Mesothelial cell of epicardium (in vitro differentiated cells): ENCODE results near the gene TSHZ2. TPM values are rescaled to one million over a fixed set of nuclear protein-coding genes. Genes with fewer than 3 reads are reported as not detected.
A peak's percentile ranks its signal among the peaks of the same experiment; 100 is the strongest.

Experiments
- DNase-seq, 2 experiments: peaks; one replicate each; pipeline ENCODE4 v3.0.0; 2021; ENCODE audit warnings: low spot score in 2 of 2; ENCODE audit not compliant: unreplicated experiment in 2 of 2
- H3K27ac Mint-ChIP-seq: 2 replicates; pipeline ENCODE4 v1.8.0; 2021; ENCODE audit warnings: mixed read lengths
- H3K27me3 Mint-ChIP-seq: 2 replicates; pipeline ENCODE4 v1.8.0; 2021; ENCODE audit warnings: low read depth, mixed read lengths
- H3K36me3 Mint-ChIP-seq: 2 replicates; pipeline ENCODE4 v1.8.0; 2021; ENCODE audit warnings: mixed read lengths
- H3K4me1 Mint-ChIP-seq: 2 replicates; pipeline ENCODE4 v1.8.0; 2021; ENCODE audit warnings: mixed read lengths
- H3K4me3 Mint-ChIP-seq: 2 replicates; pipeline ENCODE4 v1.8.0; 2021; ENCODE audit warnings: mild to moderate bottlenecking, moderate library complexity, mixed read lengths
- H3K9me3 Mint-ChIP-seq: 2 replicates; pipeline ENCODE4 v1.8.0; 2021; ENCODE audit warnings: mixed read lengths
- total RNA-seq: library from RNA; stranded (reverse); gene quantifications from 3 replicates; pipeline ENCODE4 v1.2.1, GENCODE V29; 2021
- TF ChIP-seq, protein P1 (sequence below): fragments of 200-600 bp; sonication (generic); IDR thresholded peaks from one replicate; pipeline ENCODE4 v1.5.0; 2021; ENCODE audit warnings: antibody characterized with exemption; ENCODE audit not compliant: unreplicated experiment

The TSHZ2 gene
- total RNA-seq, 1 donor from 2014 or later: 28.8 TPM

DNA sequence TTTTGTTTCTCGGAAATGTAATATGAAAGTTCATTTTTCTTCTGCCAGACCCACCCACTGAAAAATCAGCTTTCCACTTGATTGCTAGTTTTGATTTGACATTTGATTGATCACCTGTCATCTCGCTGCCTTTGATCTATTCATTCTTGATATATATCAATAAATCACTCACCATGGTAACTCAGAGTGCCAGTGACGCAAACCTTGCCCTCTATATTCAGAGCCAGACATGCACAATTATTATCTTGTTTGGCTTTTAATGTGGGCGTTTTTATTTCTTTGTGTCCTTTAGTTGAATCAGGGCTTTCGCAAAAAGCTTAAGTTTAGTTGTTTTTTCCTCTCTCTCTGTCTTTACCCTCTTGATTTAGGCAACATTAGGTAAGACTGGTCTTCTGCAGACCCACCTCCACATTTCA, 2.0 kb downstream of the TSHZ2 start:
- DNase-seq: no peak
- peak overlapping the region; percentile 89 for H3K4me3 Mint-ChIP-seq
- no peaks in the 10 kb centered on the region for H3K36me3 Mint-ChIP-seq
- H3K27me3 Mint-ChIP-seq: no peaks in the 10 kb centered on the region
- no peaks in the 10 kb centered on the region for H3K9me3 Mint-ChIP-seq
- peaks cover 44% of the 10 kb centered on the region for H3K4me1 Mint-ChIP-seq
- peak overlapping the region; percentile 92 for H3K27ac Mint-ChIP-seq
- TF ChIP-seq, protein P1, sequence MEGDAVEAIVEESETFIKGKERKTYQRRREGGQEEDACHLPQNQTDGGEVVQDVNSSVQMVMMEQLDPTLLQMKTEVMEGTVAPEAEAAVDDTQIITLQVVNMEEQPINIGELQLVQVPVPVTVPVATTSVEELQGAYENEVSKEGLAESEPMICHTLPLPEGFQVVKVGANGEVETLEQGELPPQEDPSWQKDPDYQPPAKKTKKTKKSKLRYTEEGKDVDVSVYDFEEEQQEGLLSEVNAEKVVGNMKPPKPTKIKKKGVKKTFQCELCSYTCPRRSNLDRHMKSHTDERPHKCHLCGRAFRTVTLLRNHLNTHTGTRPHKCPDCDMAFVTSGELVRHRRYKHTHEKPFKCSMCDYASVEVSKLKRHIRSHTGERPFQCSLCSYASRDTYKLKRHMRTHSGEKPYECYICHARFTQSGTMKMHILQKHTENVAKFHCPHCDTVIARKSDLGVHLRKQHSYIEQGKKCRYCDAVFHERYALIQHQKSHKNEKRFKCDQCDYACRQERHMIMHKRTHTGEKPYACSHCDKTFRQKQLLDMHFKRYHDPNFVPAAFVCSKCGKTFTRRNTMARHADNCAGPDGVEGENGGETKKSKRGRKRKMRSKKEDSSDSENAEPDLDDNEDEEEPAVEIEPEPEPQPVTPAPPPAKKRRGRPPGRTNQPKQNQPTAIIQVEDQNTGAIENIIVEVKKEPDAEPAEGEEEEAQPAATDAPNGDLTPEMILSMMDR: no peak

DNA sequence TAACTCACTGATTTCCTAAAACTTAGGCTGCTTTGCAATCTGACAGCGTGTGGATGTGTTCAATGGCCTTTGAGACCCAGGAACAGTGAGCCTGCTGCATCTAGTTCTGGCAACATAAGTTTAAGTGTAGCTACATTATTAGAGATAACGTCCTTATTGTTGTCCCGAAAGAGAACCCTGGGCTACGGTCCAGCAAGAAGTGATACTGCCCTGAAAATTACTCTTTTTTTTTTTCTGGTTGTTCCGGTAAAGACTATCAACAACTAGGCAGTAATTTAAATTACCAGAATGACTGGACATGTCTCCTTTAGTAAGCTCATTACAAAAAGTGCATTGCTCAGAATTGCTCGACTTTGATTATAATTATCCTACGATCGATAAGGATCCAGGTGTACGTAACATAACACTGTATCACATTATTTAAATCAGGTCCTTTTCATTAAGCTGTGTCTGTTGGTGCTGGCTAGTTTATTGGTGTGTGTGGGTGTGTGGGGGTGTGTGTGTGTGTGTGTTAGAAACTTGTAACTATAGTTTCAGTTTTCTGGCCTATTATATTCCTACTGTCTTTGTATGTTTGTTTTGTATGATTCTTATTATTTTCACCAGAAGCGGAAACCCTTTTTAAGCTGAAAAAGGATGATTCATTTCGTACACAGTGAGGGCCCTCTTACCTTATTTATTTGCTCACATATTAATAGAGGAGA, 3.0 kb downstream of the TSHZ2 start:
- Mint-ChIP-seq H3K27me3 (no peaks in the 10 kb centered on the region), H3K4me3 (peak overlapping the region; percentile 89), H3K4me1 (peaks cover 51% of the 10 kb centered on the region), H3K9me3 (no peaks in the 10 kb centered on the region), H3K36me3 (no peaks in the 10 kb centered on the region), H3K27ac (peak overlapping the region; percentile 55)
- DNase-seq: no peak
- TF ChIP-seq, protein P1: no peak

DNA sequence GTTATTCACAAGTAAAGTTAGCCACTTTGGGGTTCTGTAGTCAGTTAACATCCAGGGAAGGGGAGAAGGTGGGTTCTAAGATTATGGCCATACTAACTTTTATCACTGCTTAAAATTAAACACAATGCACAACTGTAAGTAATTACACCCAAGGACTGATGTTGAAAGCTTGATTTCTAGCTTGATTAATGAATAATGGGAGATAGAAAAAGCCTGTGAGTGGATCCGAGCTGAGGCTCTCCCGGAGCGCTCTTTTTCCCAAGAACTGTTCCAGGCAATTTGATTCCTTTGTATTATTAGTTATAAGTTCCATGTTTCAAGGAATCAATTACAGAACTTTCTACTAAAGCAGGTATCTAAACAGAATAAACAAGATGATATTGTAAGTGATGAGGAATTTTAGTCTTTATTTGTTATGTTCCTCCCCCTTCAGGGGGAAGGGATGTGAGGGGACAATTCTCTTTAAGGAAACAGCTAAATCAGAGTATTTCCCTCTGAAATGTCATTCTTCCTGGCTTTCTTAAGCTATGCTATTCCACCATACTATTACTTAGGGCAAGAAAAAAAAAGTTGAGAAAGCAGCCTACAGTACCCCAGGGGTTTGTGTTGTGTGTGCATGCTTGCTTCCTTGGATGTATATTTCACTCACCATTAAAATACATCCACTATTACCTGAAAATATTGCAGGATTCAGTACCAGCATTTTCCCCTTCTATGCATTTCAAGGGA, 3.8 kb downstream of the TSHZ2 start:
- DNase-seq: no peak
- Mint-ChIP-seq H3K36me3 (no peaks in the 10 kb centered on the region), H3K27ac (peak overlapping the region; percentile 55), H3K9me3 (no peaks in the 10 kb centered on the region), H3K4me3 (peak overlapping the region; percentile 89), H3K4me1 (peaks cover 52% of the 10 kb centered on the region), H3K27me3 (no peaks in the 10 kb centered on the region)
- TF ChIP-seq, protein P1: no peak

DNA sequence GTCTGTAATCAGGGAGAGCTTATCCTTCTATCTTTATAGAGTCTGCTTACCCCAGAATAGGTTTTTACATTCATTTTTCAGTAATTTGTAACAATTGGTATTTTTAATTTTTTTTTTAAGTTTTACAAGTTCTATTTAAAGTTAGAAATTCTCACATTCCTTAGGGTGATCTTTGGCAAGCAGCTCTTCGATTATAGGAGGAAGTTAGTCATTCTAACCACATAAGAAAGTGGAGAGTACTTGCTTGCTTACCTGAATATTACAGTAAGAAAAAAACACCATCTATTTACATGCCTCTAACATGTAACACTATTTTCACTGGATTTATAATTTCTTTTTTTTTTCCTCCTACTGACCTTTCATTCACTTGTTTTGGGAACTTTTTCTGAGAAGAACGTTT, 6.7 kb downstream of the TSHZ2 start:
- Mint-ChIP-seq H3K4me1 (peaks cover 51% of the 10 kb centered on the region), H3K27me3 (no peaks in the 10 kb centered on the region), H3K4me3 (no peak overlapping the region), H3K36me3 (peaks cover 1% of the 10 kb centered on the region), H3K27ac (no peak overlapping the region), H3K9me3 (no peaks in the 10 kb centered on the region)
- TF ChIP-seq, protein P1: no peak
- DNase-seq: no peak

DNA sequence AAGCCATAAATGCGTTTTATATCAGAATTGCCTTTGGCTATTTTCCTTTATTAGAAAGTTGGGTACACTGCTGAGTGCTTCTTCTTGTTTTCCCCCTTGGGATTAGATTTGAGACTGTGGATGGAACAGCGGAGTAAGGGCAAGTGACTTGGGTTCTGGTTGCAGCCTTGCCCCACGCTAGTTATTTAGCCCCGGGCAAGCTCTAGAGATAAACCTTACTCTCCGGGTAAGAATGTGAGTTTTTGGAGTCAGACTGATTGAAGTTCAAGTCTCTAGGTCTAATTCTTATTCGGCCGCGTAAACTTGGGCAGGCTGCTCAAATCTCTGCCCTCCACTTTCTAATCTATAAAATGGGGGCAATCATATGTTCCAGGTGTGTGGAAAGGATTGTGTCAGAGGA, 8.9 kb downstream of the TSHZ2 start:
- no peaks in the 10 kb centered on the region for H3K9me3 Mint-ChIP-seq
- H3K4me1 Mint-ChIP-seq: peaks cover 29% of the 10 kb centered on the region
- no peak for DNase-seq
- no peak overlapping the region for H3K4me3 Mint-ChIP-seq
- no peak overlapping the region for H3K27ac Mint-ChIP-seq
- TF ChIP-seq, protein P1: no peak
- H3K36me3 Mint-ChIP-seq: peaks cover 14% of the 10 kb centered on the region
- H3K27me3 Mint-ChIP-seq: no peaks in the 10 kb centered on the region
